GM23248 (cell line): ENCODE measurements around the gene LYPD6B.

Experiments
- EZH2 ChIP-seq: fragments of 200-600 bp; sonication (generic); IDR thresholded peaks from 2 replicates; pipeline ENCODE4 v1.6.1; 2018; ENCODE audit warnings: antibody characterized with exemption, mild to moderate bottlenecking; ENCODE audit not compliant: insufficient read depth, poor library complexity, severe bottlenecking
- EZH2phosphoT487 ChIP-seq: fragments of 200-600 bp; sonication (generic); IDR thresholded peaks from 2 replicates; pipeline ENCODE4 v1.6.1; 2018; ENCODE audit warnings: antibody characterized with exemption, moderate library complexity, mild to moderate bottlenecking, low read depth; ENCODE audit not compliant: insufficient read depth

GRCh38 chr2:148992448-148992847, 46.1 kb upstream of the LYPD6B start:
- TF ChIP-seq EZH2 (no peak), EZH2phosphoT487 (no peak)
